ENCODE results near the gene TCF7L2.

TCF7L2 gene

DNA sequence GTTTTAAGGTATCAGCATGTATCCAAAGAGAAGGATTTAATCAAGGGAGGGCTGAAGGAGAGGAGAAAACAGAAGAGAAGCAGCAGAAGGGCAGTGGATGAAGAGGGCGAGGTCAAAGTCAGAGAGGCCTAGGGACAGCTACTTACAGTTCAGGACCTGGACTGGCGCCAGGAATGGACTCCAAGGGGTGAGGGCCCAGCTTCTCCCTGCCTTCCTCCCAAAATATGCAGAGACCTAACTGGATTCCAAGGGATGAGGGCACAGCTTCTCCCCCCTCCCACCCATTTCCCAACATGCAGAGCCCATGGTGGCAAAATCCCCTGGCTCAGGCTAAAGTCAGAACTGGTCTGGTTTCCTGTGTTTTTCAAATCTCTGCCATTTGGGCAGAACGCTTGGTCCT lies 3.4 kb upstream of the TCF7L2 start:
- DNase-seq (ENCODE audit: low read depth, low spot score), result no peak

DNA sequence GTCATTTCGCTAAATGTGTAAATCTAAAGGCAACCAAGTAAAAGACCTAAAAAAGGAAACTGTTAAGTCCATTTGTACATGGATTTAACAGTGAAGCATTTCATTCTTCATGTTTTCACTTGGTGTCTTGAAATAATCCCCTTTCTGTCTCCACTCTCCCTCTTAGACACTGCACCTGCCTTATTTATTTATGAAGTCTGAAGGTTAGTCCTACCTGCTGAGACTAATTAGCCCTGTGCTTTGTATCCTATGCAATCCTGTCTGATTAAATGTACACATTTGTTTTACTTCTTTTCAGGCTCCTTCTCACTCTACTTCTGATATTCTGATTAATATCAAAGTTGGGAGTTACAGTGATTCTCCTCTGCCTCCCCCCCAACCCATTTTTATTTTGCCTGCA lies 1.9 kb upstream of the TCF7L2 start:
- DNase-seq (ENCODE audit: low read depth, low spot score), result no peak

DNA sequence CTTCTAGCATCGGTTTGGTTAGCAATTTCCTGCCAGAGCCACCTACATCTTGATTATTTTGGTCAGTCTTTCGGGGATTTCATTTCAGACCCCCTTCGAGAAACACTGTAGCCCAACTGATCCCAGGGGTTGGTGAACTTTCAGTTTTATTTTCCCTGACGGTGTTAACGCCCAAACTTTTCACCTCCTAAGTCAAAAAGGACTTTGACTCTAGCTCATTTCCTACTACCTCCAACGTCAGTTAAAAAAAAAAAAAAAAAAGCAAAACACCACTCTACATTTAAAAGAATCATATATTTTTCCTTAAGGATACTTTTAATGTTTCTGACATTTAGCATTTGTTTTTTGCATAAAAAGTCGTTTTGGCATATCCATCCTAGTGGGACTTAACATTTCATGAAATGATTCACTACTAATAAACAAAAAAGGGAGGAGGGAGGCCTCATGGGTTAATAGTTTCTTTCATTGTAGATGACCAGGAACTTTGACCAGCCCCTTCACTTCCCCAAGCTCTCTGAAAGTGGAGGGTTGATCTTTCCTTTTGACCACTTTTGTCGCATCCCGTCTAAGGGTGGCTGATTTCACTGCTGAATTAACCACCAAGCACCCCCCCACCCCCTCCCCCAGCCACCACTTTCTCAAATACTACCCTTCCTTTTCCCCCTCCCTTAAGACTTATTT lies 764 bp upstream of the TCF7L2 start:
- DNase-seq (ENCODE audit: low read depth, low spot score), result no peak

DNA sequence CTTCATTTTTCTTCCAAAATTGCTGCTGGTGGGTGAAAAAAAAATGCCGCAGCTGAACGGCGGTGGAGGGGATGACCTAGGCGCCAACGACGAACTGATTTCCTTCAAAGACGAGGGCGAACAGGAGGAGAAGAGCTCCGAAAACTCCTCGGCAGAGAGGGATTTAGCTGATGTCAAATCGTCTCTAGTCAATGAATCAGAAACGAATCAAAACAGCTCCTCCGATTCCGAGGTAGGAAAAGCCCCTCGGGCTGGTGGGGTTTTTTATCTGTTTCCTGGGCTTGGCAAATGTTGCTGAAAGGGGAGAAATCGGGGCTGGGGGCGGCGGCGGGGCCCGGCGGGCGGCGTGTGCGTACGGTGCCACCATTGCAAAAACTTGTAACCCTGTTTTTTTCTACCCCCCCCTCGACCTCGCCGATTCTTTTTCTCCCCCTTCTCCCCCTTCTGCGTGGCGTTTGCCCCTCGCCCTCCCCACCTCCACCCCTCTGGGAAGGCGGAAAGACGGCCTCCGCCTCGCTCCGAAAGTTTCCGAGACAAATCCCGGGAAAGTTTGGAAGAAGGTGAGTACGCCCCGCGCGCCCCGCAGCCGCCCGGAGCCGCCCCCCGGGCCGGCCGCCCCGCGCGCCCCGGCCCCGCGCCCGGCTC lies 789 bp downstream of the TCF7L2 start:
- DNase-seq (ENCODE audit: low read depth, low spot score), result peak; percentile 57

DNA sequence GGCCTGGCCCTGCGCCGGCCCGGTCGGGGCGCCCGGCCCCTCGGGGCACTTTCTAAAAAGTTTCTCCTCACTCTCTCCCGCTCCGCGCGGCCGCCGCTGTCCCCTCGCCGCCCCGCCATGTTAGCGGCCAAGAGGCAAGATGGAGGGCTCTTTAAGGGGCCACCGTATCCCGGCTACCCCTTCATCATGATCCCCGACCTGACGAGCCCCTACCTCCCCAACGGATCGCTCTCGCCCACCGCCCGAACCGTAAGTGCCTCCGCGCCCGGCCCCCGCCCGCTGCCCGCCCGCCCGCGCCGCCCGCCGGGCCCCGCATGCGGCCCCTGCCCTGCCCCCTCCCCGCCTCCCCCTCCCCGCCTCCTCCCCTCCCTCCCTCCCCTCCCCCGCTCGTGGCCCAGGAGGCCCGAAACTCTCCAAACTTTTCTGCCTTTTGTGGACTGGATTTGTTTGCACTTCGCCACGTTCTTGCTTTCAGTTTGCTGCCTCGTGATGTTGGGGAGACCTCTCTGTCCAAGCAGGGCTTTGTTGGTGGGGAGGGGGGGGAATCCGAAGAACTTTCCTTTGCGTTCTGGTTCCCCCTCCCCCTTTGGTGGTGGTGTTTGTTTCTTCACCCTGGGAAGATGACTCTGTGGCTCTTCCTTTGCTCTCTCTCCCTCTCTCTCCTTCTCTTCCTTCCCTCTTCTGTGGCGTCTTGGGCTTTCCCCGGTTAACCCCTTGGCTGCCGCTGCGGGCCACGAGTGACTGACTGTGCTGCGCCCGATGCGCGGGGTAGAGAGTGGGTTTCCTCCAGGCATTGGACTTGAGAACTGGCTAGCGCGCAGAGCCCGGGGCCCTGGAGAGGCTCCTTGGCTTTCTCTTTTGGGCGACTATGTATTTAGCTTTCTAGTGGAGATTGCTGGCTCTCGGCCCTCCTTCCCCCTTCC lies 1.6 kb downstream of the TCF7L2 start:
- DNase-seq (ENCODE audit: low read depth, low spot score), result peak; percentile 85

DNA sequence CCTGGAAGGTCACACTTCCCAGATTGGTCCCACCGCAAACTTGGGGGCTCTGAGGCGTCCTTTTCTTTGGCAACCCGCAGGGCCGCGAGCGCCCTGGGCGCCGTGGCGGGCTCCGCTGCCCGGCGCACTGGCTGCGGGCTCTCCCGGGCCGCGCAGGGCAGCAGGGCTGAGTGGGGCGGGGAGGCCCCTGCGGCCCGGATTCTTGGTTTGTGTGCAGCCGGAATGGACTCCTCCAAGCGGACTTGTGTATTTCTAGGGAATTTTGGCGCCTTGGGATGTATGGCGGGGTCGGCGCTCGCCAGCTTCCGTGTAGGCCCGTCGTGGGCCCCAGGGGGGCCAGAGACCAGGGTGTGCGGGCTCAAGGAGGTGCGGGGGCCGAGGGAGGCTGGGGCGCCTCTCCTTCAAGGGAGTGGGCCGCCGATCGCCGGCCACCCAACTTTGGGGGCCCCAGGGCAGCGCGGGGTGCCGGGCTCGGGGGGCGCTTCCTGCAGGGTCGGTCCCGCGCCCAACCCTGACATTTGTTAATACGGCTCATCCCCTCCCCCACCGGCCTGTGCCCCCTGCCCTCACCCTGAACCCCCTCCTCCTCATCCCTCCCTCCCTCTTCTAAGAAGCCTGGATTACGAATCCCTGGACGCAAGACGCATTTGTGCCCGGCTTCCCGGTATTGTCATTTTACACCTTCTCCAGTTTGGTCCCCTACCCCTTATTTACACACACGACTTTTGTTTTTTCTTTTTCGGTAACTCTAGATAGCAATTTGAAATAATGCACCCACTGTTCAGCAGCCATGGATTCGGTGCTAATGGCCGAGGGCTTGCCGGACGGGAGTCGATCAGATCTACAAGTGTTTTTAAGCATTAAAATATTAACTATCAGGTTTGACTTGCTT lies 2.5 kb downstream of the TCF7L2 start:
- DNase-seq (ENCODE audit: low read depth, low spot score), result peak; percentile 70

DNA sequence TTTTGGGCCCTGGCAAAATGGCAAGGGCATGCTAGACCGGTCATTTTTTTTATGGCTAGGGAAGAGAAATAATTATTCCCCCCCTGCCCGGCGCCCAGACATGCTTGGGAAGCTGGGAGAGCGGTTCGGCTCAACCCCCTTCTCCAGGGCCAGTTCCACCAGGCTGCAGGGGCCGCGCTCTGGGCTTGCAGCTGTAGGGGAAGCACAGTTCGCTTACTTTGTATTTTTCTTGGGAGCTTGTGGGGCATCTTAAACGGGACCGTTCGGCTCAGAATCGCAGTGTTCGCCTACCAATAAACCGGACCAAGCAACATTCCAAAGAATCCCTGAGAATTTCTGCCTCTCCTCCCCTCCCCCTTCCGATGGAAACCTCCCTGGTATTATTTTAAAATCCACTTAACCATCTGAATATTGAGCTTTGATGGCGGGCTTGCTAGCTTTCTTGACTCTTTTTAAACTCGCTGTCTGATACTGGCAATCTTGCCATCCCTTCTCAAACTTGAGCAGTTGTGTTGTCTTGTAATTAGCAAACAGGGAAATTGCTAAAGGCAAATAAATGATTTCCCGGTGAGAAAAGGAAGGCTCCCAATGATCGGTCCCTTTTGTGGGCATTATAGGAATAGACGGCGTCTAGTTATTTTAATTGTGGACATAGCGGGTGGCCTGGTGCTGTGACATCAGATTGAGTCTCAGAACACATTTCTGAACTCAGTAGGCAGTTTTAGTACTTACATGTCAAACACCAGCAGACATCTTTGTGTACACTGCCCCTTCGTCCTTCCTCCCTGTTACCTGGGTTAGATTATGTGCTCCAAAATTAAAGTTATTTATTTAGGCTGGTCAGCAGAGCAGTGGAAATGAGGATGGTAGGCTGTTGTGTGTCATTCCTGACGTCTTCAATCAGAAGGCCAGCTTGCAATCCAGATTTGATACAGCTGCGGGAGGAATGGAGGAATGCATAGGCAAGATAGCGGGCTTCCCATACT lies 3.4 kb downstream of the TCF7L2 start:
- DNase-seq (ENCODE audit: low read depth, low spot score), result peak; percentile 69

DNA sequence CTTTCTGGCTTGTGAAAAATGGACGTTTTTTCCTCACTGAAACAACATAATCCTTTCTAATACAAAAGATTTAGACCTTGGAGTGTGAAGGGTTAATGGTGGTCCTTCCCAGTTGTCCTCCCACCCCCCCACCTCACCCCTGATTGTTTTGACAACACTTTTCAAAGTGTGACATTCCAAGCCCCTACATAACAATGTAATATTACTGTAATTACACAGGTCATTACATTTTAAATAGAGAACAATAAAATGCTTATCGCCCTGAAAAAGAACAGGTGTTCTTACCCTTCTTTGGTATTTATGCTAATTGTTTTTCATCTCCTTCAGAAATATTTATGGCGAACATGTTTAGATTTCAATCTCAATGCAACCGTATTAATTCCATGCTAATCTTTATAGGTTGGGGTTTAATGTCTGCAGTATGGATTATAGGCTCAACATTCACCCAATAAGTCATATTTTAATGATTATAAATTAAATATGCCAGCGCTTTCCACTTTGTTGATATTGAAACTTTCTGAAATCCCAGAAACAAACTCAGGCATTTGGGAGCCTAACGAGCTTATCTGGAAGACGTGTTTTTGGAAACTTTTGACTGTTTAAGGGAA lies 5.0 kb downstream of the TCF7L2 start:
- DNase-seq (ENCODE audit: low read depth, low spot score), result peak; percentile 21

DNA sequence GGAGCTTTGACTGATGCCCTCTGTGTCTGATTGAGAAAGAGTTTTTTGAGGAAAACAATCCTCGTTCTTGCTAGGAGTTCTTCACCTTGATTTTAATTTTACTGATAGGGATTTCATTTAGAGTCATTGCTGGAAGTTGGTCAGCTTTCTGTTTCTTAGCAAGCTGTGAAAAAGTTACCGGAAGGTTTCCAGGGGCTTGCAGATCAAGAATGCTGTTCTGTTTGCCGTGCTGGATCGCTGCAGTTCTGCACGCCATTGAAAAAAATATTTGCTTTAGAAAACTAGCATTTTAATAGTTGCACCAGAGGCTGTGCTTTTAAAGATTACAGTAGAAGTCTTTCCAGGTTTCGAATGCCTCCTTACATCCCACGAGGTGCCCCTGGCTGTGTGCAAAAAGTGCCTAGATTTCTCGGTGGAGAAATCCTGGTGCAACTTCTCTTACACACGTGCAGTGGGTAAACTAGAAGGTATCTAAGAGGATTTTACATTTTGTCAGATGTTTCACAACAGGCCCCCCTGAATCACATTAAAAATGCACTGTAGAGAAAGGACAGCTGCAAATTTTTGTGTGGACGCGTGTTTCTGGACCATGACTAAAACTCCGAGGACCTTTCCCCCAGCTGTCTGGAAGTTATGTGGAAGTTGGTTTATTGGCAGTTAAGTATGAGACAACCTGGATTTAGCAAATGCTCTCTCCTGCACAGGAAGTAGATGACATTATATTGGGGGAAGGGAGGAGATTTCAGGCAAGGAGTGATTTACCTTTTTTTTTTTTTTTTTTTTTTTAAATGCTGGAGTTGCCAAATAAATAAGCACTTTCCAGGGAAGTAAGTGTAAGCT lies 5.8 kb downstream of the TCF7L2 start:
- DNase-seq (ENCODE audit: low read depth, low spot score), result peak; percentile 58

DNA sequence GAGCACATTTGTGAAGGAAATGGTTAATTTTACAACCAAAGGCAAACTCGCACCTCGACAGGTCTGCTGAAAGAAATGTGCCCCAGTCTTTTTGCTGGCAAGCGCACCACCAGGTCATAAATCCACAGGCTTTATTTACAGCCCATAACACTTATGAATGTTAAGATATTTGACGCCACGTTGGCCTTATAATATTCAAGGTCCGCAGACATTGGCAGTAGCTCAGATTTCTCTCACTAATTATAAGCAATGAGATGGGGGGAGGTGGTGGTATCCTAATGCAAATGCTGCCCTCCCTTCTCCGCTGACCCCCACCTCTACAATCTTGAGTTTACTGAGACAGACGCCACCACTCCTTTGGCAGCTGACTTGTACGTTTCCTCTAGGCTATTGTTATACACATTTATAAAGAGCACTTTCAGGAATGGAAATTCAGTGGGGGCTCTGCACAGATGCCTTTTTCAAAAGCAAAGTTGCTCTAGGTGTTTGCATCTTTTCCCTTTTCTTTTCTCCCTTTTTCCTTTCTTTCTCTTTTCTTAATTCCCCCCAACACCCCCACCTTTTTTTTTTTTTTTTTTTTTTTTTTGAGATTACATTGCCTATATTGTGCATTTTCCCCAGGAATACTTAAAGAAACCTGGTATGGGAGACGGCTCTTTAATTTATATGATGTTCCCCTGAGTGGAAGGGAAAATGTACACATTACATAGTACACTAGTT lies 6.7 kb downstream of the TCF7L2 start:
- peak; percentile 47 for DNase-seq (ENCODE audit: low read depth, low spot score)

DNA sequence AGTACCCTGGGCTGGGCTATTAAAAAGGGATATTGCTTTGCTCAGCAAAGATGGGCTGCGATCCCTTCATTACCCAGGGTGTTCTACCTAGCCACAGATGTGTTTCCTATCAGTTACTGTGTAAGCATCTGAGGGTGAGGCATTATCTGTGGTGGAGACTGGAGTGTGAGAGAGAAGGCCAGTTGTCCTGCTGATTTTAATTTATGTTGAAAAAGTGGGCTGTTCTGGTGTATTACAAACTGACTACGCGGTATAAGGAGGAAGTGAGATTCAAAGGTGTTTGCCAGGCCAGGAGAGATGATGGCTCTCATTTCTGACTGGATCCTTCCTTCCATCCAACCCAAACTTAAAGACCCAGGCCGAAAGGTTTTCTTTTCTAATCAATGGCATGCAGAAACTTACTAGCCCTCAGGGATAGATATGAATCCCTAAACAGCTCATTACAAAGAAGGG lies 7.6 kb downstream of the TCF7L2 start:
- peak; percentile 39 for DNase-seq (ENCODE audit: low read depth, low spot score)

DNA sequence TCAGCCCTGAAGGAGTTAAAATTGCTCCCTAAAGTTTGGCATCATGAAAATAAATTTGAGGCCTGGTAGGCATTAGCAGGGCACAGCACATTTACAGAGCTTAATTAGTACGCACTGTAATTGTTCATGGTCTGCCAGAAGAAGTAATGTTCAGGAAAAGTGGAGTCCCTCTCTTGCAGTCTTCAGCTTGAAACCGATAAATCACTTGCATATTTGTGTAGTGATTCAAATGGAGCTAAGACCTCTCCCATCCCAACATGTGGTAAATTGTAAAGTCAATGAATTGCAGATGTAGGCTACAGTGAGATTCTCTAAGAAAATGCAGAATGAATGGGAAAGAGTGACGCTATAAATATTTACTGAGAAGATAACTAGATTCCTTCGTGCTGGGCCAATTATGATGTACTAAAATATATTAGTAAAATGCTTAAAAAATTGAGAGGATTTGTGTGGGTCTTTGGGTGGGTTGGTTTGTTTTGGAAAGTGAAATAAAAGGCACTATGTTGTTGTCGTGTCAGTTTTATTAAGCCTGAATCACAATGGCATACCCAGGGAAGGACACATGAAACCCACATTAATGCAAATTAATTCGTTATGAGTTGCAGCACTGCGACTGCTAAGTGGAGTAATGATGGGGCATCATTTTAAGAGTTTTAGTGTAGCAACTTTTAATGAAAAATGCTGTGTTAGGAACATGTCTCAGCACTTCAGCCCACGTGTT lies 8.4 kb downstream of the TCF7L2 start:
- DNase-seq (ENCODE audit: low read depth, low spot score), result peak; percentile 87

DNA sequence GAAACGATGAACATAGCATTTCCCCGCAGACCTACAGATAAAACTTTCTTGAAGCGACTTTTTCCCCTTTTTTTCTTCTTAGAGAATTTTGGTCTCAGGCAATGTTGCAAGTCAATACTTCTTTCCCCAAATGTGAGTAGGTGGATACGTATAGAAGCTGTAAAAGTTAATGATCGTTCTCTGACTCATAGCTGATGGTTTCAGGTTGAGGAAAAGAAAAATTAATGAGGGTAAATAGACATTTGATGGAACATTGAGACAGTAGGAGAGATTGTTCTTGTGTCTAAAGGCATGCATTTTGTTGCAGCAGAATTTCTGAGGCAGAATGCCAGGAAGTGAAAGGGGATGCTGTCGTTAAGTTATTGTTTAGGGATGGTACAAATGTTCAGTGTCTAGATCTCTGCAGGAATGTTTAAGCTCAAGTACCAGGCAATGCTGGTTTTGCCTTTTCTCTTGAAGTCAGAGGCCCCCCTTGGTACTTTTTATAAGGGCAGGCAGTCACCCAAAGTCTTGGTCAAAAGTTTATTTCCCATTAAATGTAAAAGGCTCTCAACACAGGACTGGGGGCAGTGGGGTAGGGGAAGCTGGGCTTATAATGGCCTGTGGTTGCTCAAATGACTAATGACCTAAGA lies 9.3 kb downstream of the TCF7L2 start:
- peak; percentile 51 for DNase-seq (ENCODE audit: low read depth, low spot score)

DNA sequence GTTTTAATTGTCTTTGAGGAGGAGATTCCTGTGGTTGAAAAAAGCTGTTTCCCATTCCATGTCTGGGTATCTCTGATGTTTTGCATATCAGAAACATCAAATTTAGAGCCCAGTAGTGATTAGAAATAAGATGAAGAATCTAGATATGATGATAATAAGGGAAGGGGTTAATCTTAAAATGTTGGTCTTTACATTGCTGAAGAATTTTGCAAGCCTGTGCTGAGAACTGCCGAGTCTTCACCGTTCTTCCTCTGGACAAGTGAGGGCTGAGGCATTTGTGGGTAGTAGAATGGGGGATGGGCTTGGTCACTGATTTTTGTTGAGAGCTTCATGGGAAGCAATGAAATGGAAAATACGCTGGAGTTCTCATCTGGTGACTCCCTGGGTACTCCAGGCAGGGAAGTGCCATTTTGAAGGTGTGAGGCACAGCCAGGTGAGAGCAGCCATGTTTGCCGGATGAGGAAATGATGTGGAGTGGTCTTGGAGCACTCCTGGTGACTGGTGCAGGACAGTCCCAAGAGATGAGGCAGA lies 10.2 kb downstream of the TCF7L2 start:
- DNase-seq (ENCODE audit: low read depth, low spot score), result peak; percentile 72

DNA sequence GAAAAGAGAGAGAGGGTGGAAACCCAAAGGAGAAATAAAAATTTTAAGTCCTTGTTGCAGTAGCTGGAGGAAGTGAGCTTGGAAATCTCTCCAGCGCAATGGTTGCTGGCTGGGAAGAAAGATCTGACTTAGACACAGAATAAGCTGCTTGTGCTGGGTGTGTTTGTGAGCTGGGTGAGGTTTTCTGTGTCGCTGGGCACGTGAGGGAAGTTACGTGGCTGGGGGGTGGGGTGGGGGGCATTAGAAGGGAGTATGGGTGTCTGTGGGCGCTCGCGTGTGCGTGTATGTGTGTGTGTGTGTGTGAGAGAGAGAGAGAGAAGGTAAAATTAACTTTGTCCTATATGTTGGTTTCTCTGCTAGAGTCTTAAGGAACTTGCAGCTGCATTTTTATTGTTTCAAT lies 11.6 kb downstream of the TCF7L2 start:
- no peak for DNase-seq (ENCODE audit: low read depth, low spot score)

DNA sequence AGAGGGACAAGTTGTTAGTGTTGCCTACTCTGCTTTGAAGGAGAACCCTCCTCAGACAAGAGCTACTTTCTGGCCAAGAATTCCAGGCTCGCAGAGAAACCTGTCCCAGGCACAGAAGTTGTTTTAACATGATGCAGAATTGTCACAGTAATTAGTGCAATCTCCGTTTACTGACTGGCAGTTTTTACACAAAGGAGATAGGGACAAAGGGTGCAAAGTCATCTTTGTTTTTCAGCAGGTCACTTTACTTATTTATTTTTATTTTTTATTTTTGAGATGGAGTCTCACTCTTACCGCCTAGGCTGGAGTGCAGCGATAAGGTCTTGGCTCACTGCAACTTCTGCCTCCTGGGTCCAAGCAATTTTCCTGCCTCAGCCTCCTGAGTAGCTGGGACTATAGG lies 12.3 kb downstream of the TCF7L2 start:
- peak; percentile 13 for DNase-seq (ENCODE audit: low read depth, low spot score)

DNA sequence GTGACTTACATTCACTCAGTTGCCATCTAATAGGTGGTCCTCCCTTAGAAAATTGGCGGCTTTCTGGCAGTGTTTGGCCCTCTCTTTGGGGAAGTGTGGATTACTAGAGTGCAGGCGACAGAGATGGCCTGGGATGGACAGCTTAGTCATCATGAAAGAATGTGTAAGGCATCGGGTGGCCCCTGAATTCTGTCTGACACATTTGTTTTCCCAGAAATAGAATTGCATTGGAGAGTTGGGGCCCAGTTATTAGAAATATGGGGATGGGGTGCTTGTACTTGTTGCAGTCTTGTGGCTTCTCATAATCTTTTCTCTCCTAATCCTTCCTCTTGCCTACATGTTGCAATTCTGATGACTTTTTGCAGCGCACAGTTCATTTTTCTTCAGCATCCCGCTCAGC lies 13.8 kb downstream of the TCF7L2 start:
- DNase-seq (ENCODE audit: low read depth, low spot score), result no peak

All from astrocyte of the hippocampus (primary cell).